Spinal cord (tissue), 10 donors: ENCODE measurements around the gene ETFBKMT. TPM values are rescaled to one million over a fixed set of nuclear protein-coding genes. Genes with fewer than 3 reads are reported as not detected.
A peak's percentile ranks its signal among the peaks of the same experiment; 100 is the strongest.
"Not testable (repeated sequence)": the region's sequence is repeated elsewhere in the genome, so short reads cannot be mapped to it uniquely, and the experiment has no call there.

Experiments
- DNase-seq, 6 donors: peaks; one replicate each; pipeline versions ENCODE4 v3.0.0 to v3.0.0-alpha.2; 2013 to 2015; ENCODE audit warnings: low spot score in 6 of 6, low read depth in 4 of 6
- H3K27ac ChIP-seq: one replicate; pipeline ENCODE4 v1.5.1; 2013; ENCODE audit warnings: low read depth, low read length, control low read depth
- H3K27me3 ChIP-seq: one replicate; pipeline ENCODE4 v1.6.1; 2013; ENCODE audit warnings: low read length; ENCODE audit not compliant: control insufficient read depth, insufficient read depth
- H3K36me3 ChIP-seq: one replicate; pipeline ENCODE4 v1.6.1; 2013; ENCODE audit warnings: low read length; ENCODE audit not compliant: control insufficient read depth, insufficient read depth
- H3K4me1 ChIP-seq: one replicate; pipeline ENCODE4 v1.6.1; 2013; ENCODE audit warnings: low read length; ENCODE audit not compliant: control insufficient read depth, insufficient read depth
- H3K4me3 ChIP-seq: one replicate; pipeline ENCODE4 v1.5.1; 2013; ENCODE audit warnings: low read depth, low read length, control low read depth
- H3K9me3 ChIP-seq: one replicate; pipeline ENCODE4 v1.6.1; 2013; ENCODE audit warnings: low read length; ENCODE audit not compliant: control insufficient read depth, insufficient read depth
- WGBS: methylation state at CpG from one replicate; pipeline ENCODE4 v1.1.5; 2013; ENCODE audit warnings: missing lambda C conversion rate; ENCODE audit not compliant: insufficient coverage; 5-methylcytosine and 5-hydroxymethylcytosine counted together
- polyA plus RNA-seq, 2 donors: library from polyadenylated mRNA; unstranded; fragments of 120-200 nt; gene quantifications; one replicate each; pipeline ENCODE4 v1.2.1, GENCODE V29; 2013; ENCODE audit not compliant: insufficient read length in 2 of 2
- total RNA-seq, 2 donors: library from RNA; depleted of rRNA in 1 of 2; stranded (reverse); fragments of 120-200 nt in 1 of 2; fragments of >200 nt in 1 of 2; gene quantifications; one replicate each; pipeline versions ENCODE4 v1.2.3 to v1.2.4, GENCODE V29; 2013 to 2014
- donor health status: healthy.

Gene ETFBKMT
- total and polyA plus RNA-seq, 4 donors = 3.6 to 5.9 (median 4.6) TPM

- 70% methylated on average over 15 of the region's 18 CpGs for WGBS
- Histone ChIP-seq H3K27me3 (no peaks in the 10 kb centered on the region), H3K4me1 (no peaks in the 10 kb centered on the region), H3K27ac (no peak overlapping the region), H3K4me3 (no peak overlapping the region), H3K36me3 (no peaks in the 10 kb centered on the region), H3K9me3 (no peaks in the 10 kb centered on the region)
- DNase-seq = peak in 1 of 6 donors; percentile 35
Measured at GRCh38 chr12:31651893-31652521, 7.5 kb upstream of the ETFBKMT start.

- DNase-seq = no peak
- Histone ChIP-seq H3K27ac (no peak overlapping the region), H3K36me3 (no peaks in the 10 kb centered on the region), H3K9me3 (no peaks in the 10 kb centered on the region), H3K27me3 (no peaks in the 10 kb centered on the region), H3K4me3 (no peak overlapping the region), H3K4me1 (peaks cover 5% of the 10 kb centered on the region)
- WGBS = 90% methylated on average over 2 of the region's 4 CpGs
Measured at GRCh38 chr12:31655208-31655607, 4.3 kb upstream of the ETFBKMT start.

GRCh38 chr12:31655792-31656191 lies 3.7 kb upstream of the ETFBKMT start:
- no peak for DNase-seq
- Histone ChIP-seq H3K27me3 (no peaks in the 10 kb centered on the region), H3K4me1 (peaks cover 5% of the 10 kb centered on the region), H3K4me3 (no peak overlapping the region), H3K36me3 (no peaks in the 10 kb centered on the region), H3K9me3 (no peaks in the 10 kb centered on the region), H3K27ac (no peak overlapping the region)
- 91% methylated on average over 1 of the region's 1 CpG for WGBS

GRCh38 chr12:31658471-31659086 lies 909 bp upstream of the ETFBKMT start:
- DNase-seq = no peak
- peaks cover 5% of the 10 kb centered on the region for H3K4me1 ChIP-seq
- no peaks in the 10 kb centered on the region for H3K9me3 ChIP-seq
- no peaks in the 10 kb centered on the region for H3K27me3 ChIP-seq
- H3K27ac ChIP-seq = peak overlapping the region; percentile 96
- H3K4me3 ChIP-seq = peak overlapping the region; percentile 79
- WGBS = 50% methylated on average over 4 of the region's 11 CpGs
- H3K36me3 ChIP-seq = no peaks in the 10 kb centered on the region

- WGBS = 92% methylated on average over 2 of the region's 6 CpGs
- Histone ChIP-seq H3K27me3 (no peaks in the 10 kb centered on the region), H3K4me1 (peaks cover 5% of the 10 kb centered on the region)
Measured at GRCh38 chr12:31662176-31662849, 2.8 kb downstream of the ETFBKMT start.

GRCh38 chr12:31663576-31663975 lies 4.1 kb downstream of the ETFBKMT start:
- H3K4me1 ChIP-seq = peaks cover 5% of the 10 kb centered on the region
- no peaks in the 10 kb centered on the region for H3K36me3 ChIP-seq
- WGBS = 83% methylated on average over 3 of the region's 4 CpGs
- no peaks in the 10 kb centered on the region for H3K9me3 ChIP-seq
- H3K4me3 ChIP-seq = no peak overlapping the region
- H3K27me3 ChIP-seq = no peaks in the 10 kb centered on the region
- no peak for DNase-seq
- no peak overlapping the region for H3K27ac ChIP-seq

More at GRCh38 chr12:31662176-31662849, 2.8 kb downstream of the ETFBKMT start:
- H3K9me3 ChIP-seq = no peaks in the 10 kb centered on the region
- H3K27ac ChIP-seq = no peak overlapping the region
- no peaks in the 10 kb centered on the region for H3K36me3 ChIP-seq
- DNase-seq = no peak
- H3K4me3 ChIP-seq = no peak overlapping the region

GRCh38 chr12:31664038-31664437 lies 4.5 kb downstream of the ETFBKMT start:
- Histone ChIP-seq H3K27me3 (no peaks in the 10 kb centered on the region), H3K4me3 (no peak overlapping the region), H3K4me1 (peaks cover 5% of the 10 kb centered on the region), H3K9me3 (peaks cover under 1% of the 10 kb centered on the region), H3K27ac (no peak overlapping the region), H3K36me3 (no peaks in the 10 kb centered on the region)
- 57% methylated on average over 1 of the region's 6 CpGs for WGBS
- no peak for DNase-seq

GRCh38 chr12:31669020-31669419 lies 9.5 kb downstream of the ETFBKMT start:
- H3K36me3 ChIP-seq = peaks cover 2% of the 10 kb centered on the region
- H3K9me3 ChIP-seq = peaks cover 4% of the 10 kb centered on the region
- H3K4me3 ChIP-seq = no peak overlapping the region
- no peaks in the 10 kb centered on the region for H3K27me3 ChIP-seq
- no peaks in the 10 kb centered on the region for H3K4me1 ChIP-seq
- DNase-seq = no peak
- H3K27ac ChIP-seq = no peak overlapping the region

GRCh38 chr12:31669582-31669981 lies 10.1 kb downstream of the ETFBKMT start:
- not testable (repeated sequence) for H3K4me3 ChIP-seq, H3K9me3 ChIP-seq, H3K27me3 ChIP-seq, DNase-seq, H3K36me3 ChIP-seq, H3K27ac ChIP-seq, H3K4me1 ChIP-seq
- 100% methylated on average over 1 of the region's 2 CpGs for WGBS

GRCh38 chr12:31672521-31672920 lies 13.0 kb downstream of the ETFBKMT start:
- no peak overlapping the region for H3K27ac ChIP-seq
- H3K36me3 ChIP-seq = peaks cover 10% of the 10 kb centered on the region
- no peaks in the 10 kb centered on the region for H3K4me1 ChIP-seq
- DNase-seq = no peak
- peaks cover 4% of the 10 kb centered on the region for H3K9me3 ChIP-seq
- no CpG with 5 or more reads among the region's 4 CpGs for WGBS
- no peak overlapping the region for H3K4me3 ChIP-seq
- H3K27me3 ChIP-seq = no peaks in the 10 kb centered on the region
